ENCODE measurements around the gene GPR62. TPM values are rescaled to one million over a fixed set of nuclear protein-coding genes. Genes with fewer than 3 reads are reported as not detected.

The GPR62 gene
- total and polyA plus RNA-seq, 2 of the 8 experiments (the other 6 are each of a cell fraction or from before 2014, with no cell fraction given) = 0.22 to 0.29 TPM

DNA sequence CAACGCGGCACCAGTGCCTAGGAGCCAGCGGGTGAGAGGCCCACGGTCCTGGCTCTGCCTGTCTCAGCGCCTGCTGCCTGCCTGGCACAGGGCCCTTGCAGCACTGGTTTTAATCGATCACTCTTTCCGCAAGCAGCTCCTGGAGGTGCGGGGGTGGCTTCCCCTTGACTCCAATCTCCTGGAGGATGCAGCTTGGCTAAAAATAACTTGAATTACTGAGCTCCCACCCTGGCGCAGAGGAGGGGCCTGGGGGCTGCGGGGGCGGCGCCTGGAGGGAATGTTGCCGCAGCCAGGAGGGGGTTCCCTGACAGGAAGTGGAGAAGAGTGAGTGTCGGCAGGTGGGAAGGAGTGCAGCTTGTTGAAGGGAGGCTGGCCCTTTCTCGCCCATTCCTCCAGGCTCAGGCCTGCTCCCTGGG is 50.4 kb downstream of the GPR62 start (continued):
- TF ChIP-seq CHD2 (IDR thresholded peaks at IDR 0.05; ENCODE audit: low read length) (no peak), SIRT6 (IDR thresholded peaks at IDR 0.05; ENCODE audit: low read length) (no peak), ASH2L (IDR thresholded peaks at IDR 0.05; ENCODE audit: low read length) (peak; percentile 74), EGR1 (IDR thresholded peaks at IDR 0.05; ENCODE audit: borderline replicate concordance, low read depth, low read length) (peak; percentile 98)

All from H1 (cell line).